H1 (cell line): ENCODE results near the gene DLX2. TPM values are rescaled to one million over a fixed set of nuclear protein-coding genes. Genes with fewer than 3 reads are reported as not detected.

Experiments
- BRCA1 ChIP-seq: IDR thresholded peaks from 2 replicates; pipeline ENCODE4 v1.6.1; 2012; ENCODE audit warnings: low read depth, low read length, improper control_type of control experiment
- EGR1 ChIP-seq: IDR thresholded peaks from 2 replicates; pipeline ENCODE4 v1.6.1; 2011; ENCODE audit warnings: low read depth, low read length, borderline replicate concordance
- POLR2A ChIP-seq, 2 experiments: IDR thresholded peaks; 1 replicate in 1 of 2; 2 replicates in 1 of 2; pipeline ENCODE4 v1.6.1; 2011; ENCODE audit warnings: low read depth in 2 of 2, low read length in 2 of 2, mild to moderate bottlenecking in 2 of 2; ENCODE audit errors: control extremely low read depth in 1 of 2
- SP1 ChIP-seq: IDR thresholded peaks from 2 replicates; pipeline ENCODE4 v1.6.1; 2011; ENCODE audit warnings: low read depth, low read length
- SP2 ChIP-seq: IDR thresholded peaks from 2 replicates; pipeline ENCODE4 v1.6.1; 2012; ENCODE audit warnings: mild to moderate bottlenecking, low read length, inconsistent platforms
- TAF7 ChIP-seq: optimal IDR thresholded peaks from 2 replicates; pipeline ENCODE3; 2011; ENCODE audit warnings: low read depth, mild to moderate bottlenecking, inconsistent platforms, low read length, moderate library complexity, borderline replicate concordance
- polyA plus RNA-seq, 7 experiments: library from polyadenylated mRNA; depleted of rRNA in 3 of 7; stranded (reverse) in 5 of 7; unstranded in 2 of 7; fragments of >200 nt in 5 of 7; fragments of 200-250 nt in 2 of 7; gene quantifications; 1 replicate in 5 of 7; 2 replicates in 1 of 7; 4 replicates in 1 of 7; pipeline versions ENCODE4 v1.2.1 to v1.2.3, GENCODE V29; 2011 to 2013; ENCODE audit warnings: missing spikeins in 2 of 7, mixed read lengths in 2 of 7
- total RNA-seq: library from RNA; stranded (reverse); fragmentation: NEBNext Ultra II Directional; extraction: Animal tissue kit (Norgen Biotek cat#: 25700); gene quantifications from 2 replicates; pipeline ENCODE4 v1.2.1, GENCODE V29; 2021
- TF ChIP-seq, protein P1 (sequence below): IDR thresholded peaks from 2 replicates; pipeline ENCODE4 v1.6.1; 2011; ENCODE audit warnings: low read length, improper control_type of control experiment

Gene DLX2
- total and polyA plus RNA-seq, 2 of the 8 experiments (the other 6 are each of a cell fraction or from before 2014, with no cell fraction given) = 0.45 TPM; not detected in 1

DNA sequence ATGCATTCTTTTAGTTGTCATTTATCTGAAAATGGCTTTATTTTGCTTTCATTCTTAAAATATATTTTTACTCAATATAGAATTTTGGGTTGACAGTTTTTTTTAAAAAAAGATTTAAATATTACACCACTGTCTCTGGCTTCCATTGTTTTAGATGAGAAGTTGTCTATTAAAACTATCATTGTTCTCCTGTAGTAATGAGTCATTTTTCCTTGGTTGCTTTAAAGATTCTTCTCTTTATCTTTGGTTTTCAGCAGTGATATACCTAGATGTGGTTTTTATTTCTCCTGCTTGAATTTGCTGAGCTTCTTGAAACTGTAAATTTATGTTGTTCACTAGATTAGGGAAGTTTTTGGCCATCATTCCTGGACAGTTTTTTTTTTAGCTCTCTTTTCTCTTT, 26.7 kb upstream of the DLX2 start (continued):
- no peak for TF ChIP-seq TAF7
- no peak for TF ChIP-seq BRCA1
- TF ChIP-seq EGR1 = no peak
- TF ChIP-seq, protein P1, sequence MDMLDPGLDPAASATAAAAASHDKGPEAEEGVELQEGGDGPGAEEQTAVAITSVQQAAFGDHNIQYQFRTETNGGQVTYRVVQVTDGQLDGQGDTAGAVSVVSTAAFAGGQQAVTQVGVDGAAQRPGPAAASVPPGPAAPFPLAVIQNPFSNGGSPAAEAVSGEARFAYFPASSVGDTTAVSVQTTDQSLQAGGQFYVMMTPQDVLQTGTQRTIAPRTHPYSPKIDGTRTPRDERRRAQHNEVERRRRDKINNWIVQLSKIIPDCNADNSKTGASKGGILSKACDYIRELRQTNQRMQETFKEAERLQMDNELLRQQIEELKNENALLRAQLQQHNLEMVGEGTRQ = no peak
- TF ChIP-seq SP1 = no peak
- no peak for TF ChIP-seq SP2
- no peak for TF ChIP-seq POLR2A (IDR thresholded peaks at IDR 0.05; ENCODE audit: control extremely low read depth in 1 of 2, low read depth in 2 of 2, low read length in 2 of 2)
